ENCODE data around the gene HOXA6. TPM values are rescaled to one million over a fixed set of nuclear protein-coding genes. Genes with fewer than 3 reads are reported as not detected.

Gene HOXA6
- total RNA-seq, 1 experiment from 2014 or later, result 12.7 TPM

DNA sequence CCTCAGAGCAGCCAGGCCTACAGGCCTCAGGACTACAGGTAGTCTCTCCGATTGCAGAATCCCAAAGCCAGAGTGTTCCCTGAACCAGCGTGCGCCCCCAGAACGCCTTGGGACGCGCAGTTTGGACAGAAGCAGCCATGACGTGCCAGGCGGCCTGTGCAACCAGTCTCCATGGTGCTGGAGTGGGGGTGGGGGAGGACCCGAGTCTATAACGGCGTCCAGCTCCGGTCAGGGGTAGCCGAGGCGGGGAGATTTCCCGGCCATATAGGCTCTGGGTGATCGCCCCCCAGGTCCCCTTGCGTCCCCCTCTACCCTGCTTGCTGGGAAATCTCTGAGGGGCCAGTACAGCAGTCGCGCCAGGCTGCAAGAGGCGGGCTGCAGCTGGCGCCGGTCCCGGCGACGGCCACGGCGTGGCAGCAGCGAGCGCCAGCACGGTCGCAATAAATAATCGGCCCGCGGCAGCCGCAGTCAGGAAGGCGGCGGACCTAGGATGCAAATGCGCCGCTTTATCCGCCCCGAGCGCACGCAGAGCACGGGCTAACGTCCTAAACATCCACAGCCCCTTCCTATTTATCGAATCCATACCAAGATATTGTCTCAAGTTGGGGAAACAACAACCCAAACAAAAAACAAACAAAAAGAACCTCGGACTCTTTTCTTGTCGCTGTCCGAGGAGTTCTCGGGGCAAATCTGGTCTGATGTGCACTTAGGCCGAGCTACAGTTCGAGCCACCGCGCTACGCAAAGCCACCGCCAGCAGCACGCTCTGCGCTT is 3.2 kb upstream of the HOXA6 start:
- intact Hi-C loops (cut with micrococcal nuclease), result loop anchor here (5.0 kb wide), 1 partner anchor 298 kb away; no protein-coding TSS in a partner anchor

More for the DNA sequence above, 3.2 kb upstream of the HOXA6 start:
- H3K27me3 ChIP-seq (ENCODE audit: insufficient read depth, low read length), result no peaks in the 10 kb centered on the region
- H3K79me2 ChIP-seq (ENCODE audit: insufficient read depth, low read length), result peaks cover 51% of the 10 kb centered on the region
- peak overlapping the region; percentile 82 for H3K27ac ChIP-seq (ENCODE audit: low read depth, low read length)
- peak overlapping the region; percentile 63 for H2AFZ ChIP-seq (ENCODE audit: low read depth, low read length, poor library complexity, severe bottlenecking)
- CTCF ChIA-PET, result interaction anchor here (0.6 to 3.7 kb wide), 8 partner anchors 11 to 469 kb away, joined by 3 to 27 read pairs (median 4); no protein-coding TSS in a partner anchor
- H3K9me2 ChIP-seq (ENCODE audit: insufficient read depth), result no peaks in the 10 kb centered on the region
- no peaks in the 10 kb centered on the region for H3K36me3 ChIP-seq (ENCODE audit: control insufficient read depth in 1 of 2, insufficient read depth in 2 of 2, low read length in 2 of 2)
- peak overlapping the region; percentile 74 for H3K9ac ChIP-seq (ENCODE audit: low read length)
- H3K4me2 ChIP-seq (ENCODE audit: low read length), result peak overlapping the region; percentile 95
- TF ChIP-seq POLR2A (IDR thresholded peaks at IDR 0.05; ENCODE audit: borderline replicate concordance, extremely low read depth, insufficient read depth, insufficient read length), result peak; percentile 83
- TF ChIP-seq POLR2AphosphoS5 (IDR thresholded peaks at IDR 0.05; ENCODE audit: low read depth, low read length), result peak; percentile 75
- TF ChIP-seq TCF7L2 (IDR thresholded peaks at IDR 0.05; ENCODE audit: borderline replicate concordance, extremely low read depth, insufficient read depth, insufficient read length), result peak; percentile 43
- TF ChIP-seq, protein P1, sequence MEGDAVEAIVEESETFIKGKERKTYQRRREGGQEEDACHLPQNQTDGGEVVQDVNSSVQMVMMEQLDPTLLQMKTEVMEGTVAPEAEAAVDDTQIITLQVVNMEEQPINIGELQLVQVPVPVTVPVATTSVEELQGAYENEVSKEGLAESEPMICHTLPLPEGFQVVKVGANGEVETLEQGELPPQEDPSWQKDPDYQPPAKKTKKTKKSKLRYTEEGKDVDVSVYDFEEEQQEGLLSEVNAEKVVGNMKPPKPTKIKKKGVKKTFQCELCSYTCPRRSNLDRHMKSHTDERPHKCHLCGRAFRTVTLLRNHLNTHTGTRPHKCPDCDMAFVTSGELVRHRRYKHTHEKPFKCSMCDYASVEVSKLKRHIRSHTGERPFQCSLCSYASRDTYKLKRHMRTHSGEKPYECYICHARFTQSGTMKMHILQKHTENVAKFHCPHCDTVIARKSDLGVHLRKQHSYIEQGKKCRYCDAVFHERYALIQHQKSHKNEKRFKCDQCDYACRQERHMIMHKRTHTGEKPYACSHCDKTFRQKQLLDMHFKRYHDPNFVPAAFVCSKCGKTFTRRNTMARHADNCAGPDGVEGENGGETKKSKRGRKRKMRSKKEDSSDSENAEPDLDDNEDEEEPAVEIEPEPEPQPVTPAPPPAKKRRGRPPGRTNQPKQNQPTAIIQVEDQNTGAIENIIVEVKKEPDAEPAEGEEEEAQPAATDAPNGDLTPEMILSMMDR (IDR thresholded peaks at IDR 0.05 in 2 of 3, conservative IDR thresholded peaks at IDR 0.05 in 1 of 3; ENCODE audit: borderline replicate concordance in 1 of 3, insufficient read depth in 1 of 3, low read depth in 2 of 3, low read length in 2 of 3), result peak in 2 of 3 experiments; percentile 76 to 83; a peak in 4 of 6 replicates
- peak; percentile 89 for TF ChIP-seq ZFX (IDR thresholded peaks at IDR 0.05)
- no peak for TF ChIP-seq SIN3A (IDR thresholded peaks at IDR 0.05; ENCODE audit: low read depth)
- TF ChIP-seq EZH2 (IDR thresholded peaks at IDR 0.05), result no peak
- peak; percentile 61 for TF ChIP-seq YY1 (IDR thresholded peaks at IDR 0.05; ENCODE audit: extremely low read depth, insufficient replicate concordance, low read depth, low read length)
- ATAC-seq (peak; percentile 62), DNase-seq (ENCODE audit: low read depth, low spot score) (no peak)
- POLR2A ChIA-PET, result interaction anchor here (0.8 to 2.5 kb wide), 6 partner anchors 9 to 470 kb away, joined by 3 to 8 read pairs (median 4); no protein-coding TSS in a partner anchor
- H3K4me1 ChIP-seq (ENCODE audit: control insufficient read depth in 1 of 2, insufficient read depth in 2 of 2, low read length in 2 of 2), result peaks cover 30 to 69% of the 10 kb centered on the region in 2 experiments
- H3K9me3 ChIP-seq (ENCODE audit: control insufficient read depth in 1 of 2, insufficient read depth in 1 of 2, low read depth in 1 of 2, low read length in 2 of 2), result no peaks in the 10 kb centered on the region
- peak overlapping the region; percentile 60 to 71 for H3K4me3 ChIP-seq (replicated peaks in 1 of 2; ENCODE audit: low read depth in 1 of 2, low read length in 2 of 2)
- no peaks in the 10 kb centered on the region for H4K20me1 ChIP-seq (ENCODE audit: insufficient read depth)
- BruUV-seq (replicated peaks), result TSS peak; percentile 65
- RAD21 ChIA-PET (ENCODE audit: low non-redundant PET in 1 of 2, low total read pairs in 2 of 2, uncharacterized antibody in 2 of 2, unreplicated experiment in 2 of 2), result interaction anchor here in 1 of 2 experiments (1.0 to 1.2 kb wide), 4 partner anchors 10 to 781 kb away, joined by 3 to 4 read pairs (median 3); no protein-coding TSS in a partner anchor

All from HCT116 (cell line).